ENCODE results near the gene DLGAP3.
A peak's percentile ranks its signal among the peaks of the same experiment; 100 is the strongest.

Gene DLGAP3

DNA sequence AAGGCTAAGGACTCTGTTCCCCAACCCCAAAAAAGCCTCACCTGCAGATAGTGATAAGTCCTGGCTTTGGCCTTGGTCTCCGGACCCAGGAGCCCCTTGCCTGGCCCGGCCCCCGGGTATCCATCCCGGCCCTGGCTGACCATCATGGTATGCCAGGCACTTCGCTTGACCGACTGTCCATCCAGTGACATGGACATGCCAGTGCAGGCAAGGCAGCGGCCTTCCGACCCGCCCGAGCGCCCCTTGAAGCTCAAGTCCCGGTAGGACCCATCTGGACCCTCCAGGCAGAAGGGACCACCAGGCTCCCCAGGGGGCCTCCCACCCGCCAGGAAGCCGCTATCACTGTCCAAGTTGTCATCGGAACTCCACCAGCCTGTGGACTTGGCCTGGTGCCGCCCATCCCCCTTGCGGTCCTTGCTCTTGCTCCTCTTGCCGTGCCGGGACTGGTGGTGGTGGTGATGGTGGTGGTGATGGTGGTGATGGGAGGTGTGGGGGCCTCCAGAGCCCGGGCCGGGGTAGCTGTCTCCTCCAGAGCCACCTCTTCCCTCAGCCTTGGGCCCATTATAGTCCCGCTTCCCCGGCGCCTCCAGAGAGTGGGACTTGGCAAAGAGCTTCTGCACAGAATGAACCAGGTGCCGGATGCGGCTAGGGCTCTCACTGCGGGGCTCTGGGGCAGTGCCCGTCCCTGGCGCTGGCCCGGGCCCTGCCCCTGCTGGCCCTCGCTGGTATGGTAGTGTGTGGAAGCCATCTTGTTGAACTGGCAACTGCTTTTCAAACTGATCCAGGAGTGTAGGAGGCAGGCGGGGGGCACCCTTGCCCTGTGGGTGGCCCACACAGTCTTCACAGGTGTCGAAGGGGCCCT, 25.0 kb downstream of the DLGAP3 start:
- no peak for DNase-seq (ENCODE audit: low read depth, low spot score)

GRCh38 chr1:34901919-34902318, 27.5 kb downstream of the DLGAP3 start:
- DNase-seq (ENCODE audit: low read depth, low spot score): no peak

DNA sequence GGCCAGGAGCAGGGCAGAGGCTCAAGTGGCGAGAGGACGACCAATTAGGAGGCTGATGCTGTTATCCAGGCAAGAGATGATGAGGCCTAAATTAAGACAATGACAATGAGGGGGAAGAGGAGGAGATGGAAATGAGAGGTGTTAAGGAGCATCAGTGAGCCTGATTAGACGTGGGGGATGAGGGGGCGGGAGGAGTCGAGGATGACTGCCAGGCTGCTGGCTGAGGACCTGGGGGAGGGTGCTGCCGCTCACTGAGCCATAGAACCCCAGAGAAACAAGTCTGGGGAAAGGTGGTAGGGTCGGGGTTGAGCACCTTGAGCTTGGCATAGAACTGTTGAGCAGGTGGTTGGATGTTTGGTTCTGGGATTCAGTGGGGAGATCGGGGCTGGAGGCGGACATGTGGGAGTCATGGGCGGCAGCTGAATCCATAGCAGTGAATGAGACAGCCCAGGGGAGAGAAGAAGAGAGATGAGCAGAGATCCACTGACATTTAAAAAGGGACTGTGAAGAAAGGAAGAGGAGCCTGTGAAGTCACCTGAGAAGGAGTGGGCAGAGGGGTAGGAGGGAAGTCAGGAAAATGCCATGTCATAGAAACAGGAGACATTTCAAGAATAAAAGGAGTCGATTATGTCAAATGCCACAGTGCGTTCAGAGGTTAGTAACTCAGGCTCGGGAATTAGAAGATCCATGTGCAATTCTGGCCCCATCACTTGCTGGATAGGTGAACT, 28.5 kb downstream of the DLGAP3 start:
- DNase-seq (ENCODE audit: low read depth, low spot score): no peak

GRCh38 chr1:34899906-34900305, 29.5 kb downstream of the DLGAP3 start:
- no peak for DNase-seq (ENCODE audit: low read depth, low spot score)

- DNase-seq (ENCODE audit: low read depth, low spot score): no peak
Measured at GRCh38 chr1:34899471-34899870, 30.0 kb downstream of the DLGAP3 start.

DNA sequence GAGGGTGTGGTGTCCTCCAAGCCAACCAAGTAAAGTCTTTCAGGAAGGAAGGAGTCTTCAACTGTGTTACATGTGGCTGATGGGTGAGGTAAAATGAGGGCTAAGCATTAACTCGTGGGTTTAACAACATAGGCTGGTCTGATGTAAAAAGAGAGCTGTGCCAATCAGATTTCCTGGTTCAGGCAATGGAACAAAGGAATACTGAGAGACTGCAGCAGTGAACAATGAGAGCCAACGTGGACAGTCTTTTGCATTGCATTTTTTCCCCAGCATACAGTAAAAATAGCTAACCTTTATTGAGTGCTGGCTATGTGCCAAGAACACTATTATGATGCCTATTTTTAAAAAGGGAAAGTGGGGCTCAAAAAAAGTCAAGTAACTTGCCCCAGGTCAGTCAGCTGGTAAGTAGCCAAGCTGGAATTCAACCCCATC, 31.1 kb downstream of the DLGAP3 start:
- no peak for DNase-seq (ENCODE audit: low read depth, low spot score)

DNA sequence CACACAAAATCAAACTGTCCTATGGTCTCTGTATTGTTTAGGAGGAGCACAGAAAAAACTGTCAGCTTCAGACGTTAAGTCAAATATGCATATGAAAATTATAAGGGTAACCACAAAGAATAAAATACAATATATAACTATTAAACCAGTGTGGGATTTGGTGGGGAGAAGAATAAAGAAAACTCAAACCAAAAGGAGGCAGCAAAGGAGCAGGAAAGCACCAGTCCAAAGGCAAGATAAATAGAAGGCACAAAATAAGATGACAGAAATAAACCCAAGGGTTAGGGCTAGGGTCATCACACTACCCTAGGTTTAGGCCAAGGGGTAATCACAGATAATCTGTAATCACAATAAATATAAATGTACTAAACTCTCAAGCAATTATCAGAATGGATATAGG, 32.8 kb downstream of the DLGAP3 start:
- no peak for DNase-seq (ENCODE audit: low read depth, low spot score)

- no peak for DNase-seq (ENCODE audit: low read depth, low spot score)
Measured at GRCh38 chr1:34889705-34890104, 39.7 kb downstream of the DLGAP3 start.

DNA sequence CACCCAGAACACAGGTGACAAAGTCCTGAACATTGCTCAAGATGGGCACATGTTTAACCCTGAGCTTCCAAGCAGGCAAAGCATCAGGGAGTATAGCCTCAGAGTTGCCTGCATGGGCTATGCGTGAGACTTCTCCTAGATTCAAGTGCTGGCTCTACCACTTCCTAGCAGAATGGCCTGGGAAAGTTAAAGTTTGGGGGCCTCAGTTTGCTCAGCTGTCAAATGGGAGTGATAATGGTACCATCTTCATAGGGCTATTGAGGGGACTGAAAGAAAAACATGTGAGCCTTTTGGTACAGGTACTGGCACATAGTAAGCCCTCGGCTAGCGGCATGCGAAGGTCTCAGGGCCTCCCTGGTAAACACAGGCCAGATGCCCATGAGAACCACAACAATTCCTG, 41.9 kb downstream of the DLGAP3 start:
- no peak for DNase-seq (ENCODE audit: low read depth, low spot score)

GRCh38 chr1:34885405-34886247, 43.8 kb downstream of the DLGAP3 start:
- peak; percentile 44 for DNase-seq (ENCODE audit: low read depth, low spot score)

GRCh38 chr1:34884961-34885360, 44.5 kb downstream of the DLGAP3 start:
- DNase-seq (ENCODE audit: low read depth, low spot score): peak; percentile 18

DNA sequence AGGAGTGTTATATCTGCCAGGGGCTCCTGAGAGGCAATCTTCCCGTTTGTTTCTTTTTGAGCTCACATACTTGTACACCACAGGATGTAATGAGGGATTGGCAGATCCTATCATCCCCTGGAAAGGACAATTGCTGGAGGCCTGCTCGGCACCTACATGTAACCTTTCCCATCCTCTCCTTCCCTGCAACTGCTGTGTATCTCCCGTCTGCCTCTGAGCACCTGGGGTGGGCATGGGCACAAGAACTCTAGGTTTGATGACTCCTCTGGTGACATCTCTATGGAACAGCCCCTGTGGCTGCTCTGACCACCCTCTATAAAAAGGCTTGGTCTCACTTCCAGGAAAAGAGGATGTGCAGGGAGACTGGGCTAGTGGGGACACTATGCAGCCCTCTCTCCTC, 44.9 kb downstream of the DLGAP3 start:
- DNase-seq (ENCODE audit: low read depth, low spot score): no peak

DNA sequence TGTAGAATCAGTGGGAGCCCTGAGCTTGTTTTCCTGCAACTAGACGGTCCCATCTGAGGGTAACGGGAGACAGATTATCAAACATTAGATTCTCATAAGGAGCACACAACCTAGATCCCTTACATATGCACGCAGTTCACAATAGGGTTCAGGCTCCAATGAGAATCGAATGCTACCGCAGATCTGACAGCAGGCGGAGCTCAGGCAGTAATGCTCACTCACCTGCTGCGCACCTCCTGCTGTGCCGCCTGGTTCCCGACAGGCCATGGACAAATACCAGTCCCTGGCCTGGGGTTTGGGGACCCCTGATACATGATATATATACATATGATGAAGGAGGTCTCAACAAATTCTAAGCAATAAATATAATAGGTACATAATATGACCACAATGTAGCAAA, 50.2 kb downstream of the DLGAP3 start:
- DNase-seq (ENCODE audit: low read depth, low spot score): peak; percentile 41

DNA sequence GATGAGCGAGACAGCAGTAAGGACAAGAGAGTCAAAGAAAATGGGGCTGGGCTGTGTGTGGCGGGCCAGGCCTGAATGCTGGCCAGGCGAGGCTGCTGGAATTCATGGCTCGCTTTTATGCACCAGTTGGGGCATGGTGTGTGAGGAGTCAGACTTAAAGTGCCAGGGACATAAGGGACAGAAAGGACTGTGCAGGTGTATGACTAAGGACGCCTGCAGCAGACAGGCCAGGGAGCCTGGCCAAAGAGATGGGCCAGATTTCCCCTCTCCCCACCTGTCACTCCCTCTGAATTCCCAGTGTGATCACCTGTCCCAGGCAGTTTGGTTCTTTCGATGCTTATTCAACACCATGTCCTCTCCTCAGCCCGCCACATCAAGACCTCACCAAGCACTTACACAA, 53.0 kb downstream of the DLGAP3 start:
- no peak for DNase-seq (ENCODE audit: low read depth, low spot score)

DNA sequence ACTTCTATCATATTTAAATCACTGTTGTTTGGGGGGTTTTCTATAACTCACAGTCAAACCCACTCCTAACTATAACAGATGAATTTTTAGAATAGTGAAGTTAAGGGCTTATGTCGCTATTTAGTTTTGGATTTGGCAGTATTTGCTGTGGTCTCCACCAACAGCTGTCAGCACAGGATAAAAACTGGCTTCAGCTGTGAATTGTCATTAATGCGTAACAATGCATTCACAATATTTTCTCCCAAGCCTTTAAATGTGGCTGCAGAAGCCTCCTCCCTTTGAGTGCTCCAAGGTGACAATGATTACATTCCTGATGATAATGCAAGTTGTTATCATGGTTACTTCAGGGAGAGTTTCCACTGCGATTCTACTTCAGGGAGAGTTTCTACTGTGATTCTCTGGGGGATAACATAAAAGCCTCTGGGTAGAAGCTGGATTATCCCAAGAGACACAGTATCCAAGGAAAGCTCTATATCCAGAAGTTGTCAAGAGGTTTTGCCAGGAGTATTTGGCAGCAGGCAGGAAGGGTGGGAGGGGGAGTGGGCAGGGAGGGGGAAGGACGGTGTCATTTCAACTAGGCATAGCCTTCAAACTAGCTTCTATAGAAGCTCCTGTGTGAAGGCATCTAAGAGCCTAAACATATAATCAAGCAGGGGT, 55.0 kb downstream of the DLGAP3 start:
- DNase-seq (ENCODE audit: low read depth, low spot score): no peak

GRCh38 chr1:34872133-34872503, 57.3 kb downstream of the DLGAP3 start:
- DNase-seq (ENCODE audit: low read depth, low spot score): no peak

DNA sequence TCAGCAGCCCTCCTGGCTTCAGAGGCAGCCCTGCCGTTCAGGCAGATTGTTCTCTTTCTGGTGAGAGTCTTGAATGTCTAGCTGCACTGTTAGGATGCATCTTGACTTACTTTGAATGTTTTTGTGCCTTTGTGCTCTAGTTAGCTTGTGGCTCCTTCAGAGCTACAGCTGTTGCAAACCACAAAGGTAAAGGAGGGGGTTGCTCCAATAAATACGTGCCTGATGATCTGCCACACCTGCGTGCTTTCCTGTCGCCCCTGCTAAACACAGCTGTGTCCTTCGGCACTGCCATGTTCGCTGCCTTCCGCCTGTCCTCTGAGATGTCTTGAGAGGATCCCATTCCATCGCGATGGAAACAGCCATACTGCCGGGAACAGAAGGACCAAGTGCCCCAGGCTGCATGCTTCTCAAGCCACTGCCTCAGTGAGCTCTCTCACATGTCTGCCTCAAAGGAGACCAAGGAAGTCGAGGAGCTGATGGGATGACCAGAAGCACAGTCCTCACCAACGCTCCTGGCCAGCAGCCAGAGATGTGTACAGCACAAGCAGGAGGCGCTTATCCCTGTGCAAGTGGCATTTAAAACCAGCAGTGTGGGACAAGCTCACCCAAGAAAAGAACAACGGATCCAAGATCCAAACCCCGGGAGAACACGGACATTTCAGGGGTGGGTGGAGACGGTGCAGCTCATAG, 57.9 kb downstream of the DLGAP3 start:
- no peak for DNase-seq (ENCODE audit: low read depth, low spot score)

- DNase-seq (ENCODE audit: low read depth, low spot score): no peak
Measured at GRCh38 chr1:34870395-34870794, 59.1 kb downstream of the DLGAP3 start.

- no peak for DNase-seq (ENCODE audit: low read depth, low spot score)
Measured at GRCh38 chr1:34869760-34870159, 59.7 kb downstream of the DLGAP3 start.

DNA sequence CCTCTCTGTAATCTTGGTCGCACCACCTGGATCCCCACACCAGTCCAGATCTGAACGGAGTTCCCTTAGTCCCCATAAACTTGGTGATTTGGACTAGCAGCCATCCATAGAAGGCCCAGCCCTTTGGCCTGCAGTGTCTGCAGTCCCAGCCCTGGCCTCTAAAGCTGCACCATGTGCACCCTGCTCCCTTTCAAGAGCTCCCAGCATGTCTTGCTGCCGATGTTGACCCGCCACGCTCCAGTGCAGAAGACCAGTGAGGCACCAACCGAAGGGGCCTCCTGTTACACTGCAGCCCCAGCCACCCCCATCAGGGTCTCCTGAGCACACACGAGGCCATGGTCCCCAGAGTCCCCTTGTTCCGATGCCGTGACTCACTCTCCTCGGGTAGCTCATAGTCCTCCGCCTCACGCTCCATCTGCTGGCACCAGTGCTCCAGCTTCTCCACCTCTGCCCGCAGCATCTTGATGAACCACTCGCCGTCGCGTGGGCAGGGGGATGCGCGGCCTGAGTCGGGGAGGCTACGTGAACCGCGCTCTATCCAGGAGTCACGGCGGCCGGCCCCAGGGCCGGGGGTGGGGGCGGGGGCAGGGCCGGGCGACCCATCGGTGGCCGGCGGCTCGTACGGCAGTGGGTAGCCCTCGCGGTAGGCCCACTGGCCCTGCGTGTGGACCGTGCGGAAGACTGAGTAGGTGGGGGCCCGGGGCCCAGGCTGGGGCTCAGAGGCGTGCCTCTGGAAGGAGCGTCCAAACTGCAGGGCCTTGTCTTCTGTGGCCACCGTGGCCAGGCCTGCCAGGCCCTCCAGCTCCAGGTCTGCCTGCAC, 61.0 kb downstream of the DLGAP3 start:
- no peak for DNase-seq (ENCODE audit: low read depth, low spot score)
